Measurements from ENCODE around the gene TMEM245.
"Not testable (repeated sequence)": the region's sequence is repeated elsewhere in the genome, so short reads cannot be mapped to it uniquely, and the experiment has no call there.

TMEM245 gene

GRCh38 chr9:109149089-109149488 is 29.3 kb upstream of the TMEM245 start:
- DNase-seq, result no peak
- H3K9me3 Mint-ChIP-seq, result peaks cover 11% of the 10 kb centered on the region
- no peak overlapping the region for H3K27ac Mint-ChIP-seq
- H3K36me3 Mint-ChIP-seq (ENCODE audit: low read depth), result no peaks in the 10 kb centered on the region
- H3K4me3 Mint-ChIP-seq, result no peak overlapping the region
- H3K4me1 Mint-ChIP-seq (ENCODE audit: low read depth), result peaks cover under 1% of the 10 kb centered on the region
- peaks cover 6% of the 10 kb centered on the region for H3K27me3 Mint-ChIP-seq

GRCh38 chr9:109145051-109145450 is 25.3 kb upstream of the TMEM245 start:
- peaks cover 4% of the 10 kb centered on the region for H3K4me1 Mint-ChIP-seq (ENCODE audit: low read depth)
- H3K4me3 Mint-ChIP-seq, result no peak overlapping the region
- no peak for DNase-seq
- H3K27ac Mint-ChIP-seq, result no peak overlapping the region
- H3K9me3 Mint-ChIP-seq, result no peaks in the 10 kb centered on the region
- H3K27me3 Mint-ChIP-seq, result peaks cover 6% of the 10 kb centered on the region
- H3K36me3 Mint-ChIP-seq (ENCODE audit: low read depth), result no peaks in the 10 kb centered on the region

GRCh38 chr9:109143881-109144562 is 24.3 kb upstream of the TMEM245 start:
- Mint-ChIP-seq H3K27ac (no peak overlapping the region), H3K9me3 (no peaks in the 10 kb centered on the region), H3K4me3 (no peak overlapping the region), H3K27me3 (peaks cover 6% of the 10 kb centered on the region), H3K36me3 (ENCODE audit: low read depth) (no peaks in the 10 kb centered on the region), H3K4me1 (ENCODE audit: low read depth) (peaks cover 4% of the 10 kb centered on the region)
- no peak for DNase-seq

DNA sequence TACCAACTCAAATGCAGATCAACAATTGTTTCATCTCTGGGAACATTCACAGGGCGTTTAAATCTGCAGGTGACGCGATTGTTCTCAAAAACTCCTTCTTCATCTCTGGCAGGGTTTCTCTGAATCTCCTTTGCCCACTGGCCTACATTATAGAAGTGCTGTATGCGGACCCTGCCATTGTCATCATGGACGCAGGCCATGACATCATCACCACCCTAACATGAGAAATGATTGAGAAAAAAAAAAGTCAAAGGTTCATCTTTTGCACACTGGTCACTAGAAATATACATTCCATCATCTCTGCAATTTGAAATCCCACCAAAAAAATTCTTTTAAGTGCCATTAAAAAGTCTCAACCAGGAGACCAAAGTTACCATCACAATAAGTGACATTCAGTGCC is 21.6 kb upstream of the TMEM245 start:
- peaks cover 5% of the 10 kb centered on the region for H3K27me3 Mint-ChIP-seq
- no peaks in the 10 kb centered on the region for H3K9me3 Mint-ChIP-seq
- no peak overlapping the region for H3K27ac Mint-ChIP-seq
- no peaks in the 10 kb centered on the region for H3K36me3 Mint-ChIP-seq (ENCODE audit: low read depth)
- no peak overlapping the region for H3K4me3 Mint-ChIP-seq
- DNase-seq, result no peak
- peaks cover 4% of the 10 kb centered on the region for H3K4me1 Mint-ChIP-seq (ENCODE audit: low read depth)

GRCh38 chr9:109139851-109140250 is 20.1 kb upstream of the TMEM245 start:
- Mint-ChIP-seq H3K4me3 (no peak overlapping the region), H3K27me3 (peaks cover 3% of the 10 kb centered on the region), H3K36me3 (ENCODE audit: low read depth) (no peaks in the 10 kb centered on the region), H3K27ac (no peak overlapping the region), H3K4me1 (ENCODE audit: low read depth) (peaks cover 4% of the 10 kb centered on the region), H3K9me3 (no peaks in the 10 kb centered on the region)
- DNase-seq, result no peak

GRCh38 chr9:109138421-109138820 is 18.7 kb upstream of the TMEM245 start:
- Mint-ChIP-seq H3K27ac (no peak overlapping the region), H3K4me1 (ENCODE audit: low read depth) (no peaks in the 10 kb centered on the region), H3K9me3 (no peaks in the 10 kb centered on the region), H3K4me3 (no peak overlapping the region), H3K36me3 (ENCODE audit: low read depth) (no peaks in the 10 kb centered on the region), H3K27me3 (peaks cover 3% of the 10 kb centered on the region)
- no peak for DNase-seq

DNA sequence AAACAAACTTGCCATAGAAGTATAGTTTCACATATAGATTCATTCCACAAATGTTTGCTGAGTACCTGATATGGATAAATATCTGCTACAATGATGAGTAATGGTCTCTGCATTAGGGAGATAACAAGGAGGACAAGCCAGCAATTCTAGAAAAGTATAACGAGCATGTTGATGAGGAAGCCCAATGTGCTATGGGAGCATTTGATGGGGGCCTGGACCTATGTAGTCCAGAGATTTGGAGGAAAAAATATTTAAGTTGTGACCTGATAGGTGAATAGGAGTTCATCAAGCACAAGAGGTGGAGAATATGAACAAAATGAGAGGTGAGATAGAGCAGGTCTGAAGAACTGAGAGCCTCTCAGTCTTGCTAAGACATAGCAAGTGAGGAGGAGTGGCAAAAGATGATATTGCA is 14.4 kb upstream of the TMEM245 start:
- Mint-ChIP-seq H3K27me3 (peaks cover 3% of the 10 kb centered on the region), H3K9me3 (no peaks in the 10 kb centered on the region), H3K4me3 (no peak overlapping the region), H3K4me1 (ENCODE audit: low read depth) (peaks cover 1% of the 10 kb centered on the region), H3K36me3 (ENCODE audit: low read depth) (no peaks in the 10 kb centered on the region), H3K27ac (no peak overlapping the region)
- no peak for DNase-seq

GRCh38 chr9:109133533-109133932 is 13.8 kb upstream of the TMEM245 start:
- H3K4me1 Mint-ChIP-seq (ENCODE audit: low read depth), result peaks cover 1% of the 10 kb centered on the region
- H3K4me3 Mint-ChIP-seq, result no peak overlapping the region
- no peaks in the 10 kb centered on the region for H3K9me3 Mint-ChIP-seq
- DNase-seq, result no peak
- no peak overlapping the region for H3K27ac Mint-ChIP-seq
- peaks cover 3% of the 10 kb centered on the region for H3K27me3 Mint-ChIP-seq
- H3K36me3 Mint-ChIP-seq (ENCODE audit: low read depth), result no peaks in the 10 kb centered on the region

- no peaks in the 10 kb centered on the region for H3K36me3 Mint-ChIP-seq (ENCODE audit: low read depth)
- H3K27ac Mint-ChIP-seq, result no peak overlapping the region
- no peak overlapping the region for H3K4me3 Mint-ChIP-seq
- no peaks in the 10 kb centered on the region for H3K9me3 Mint-ChIP-seq
- H3K4me1 Mint-ChIP-seq (ENCODE audit: low read depth), result peaks cover 1% of the 10 kb centered on the region
- H3K27me3 Mint-ChIP-seq, result peaks cover 3% of the 10 kb centered on the region
- no peak for DNase-seq
Measured at GRCh38 chr9:109132567-109133021, 12.8 kb upstream of the TMEM245 start.

GRCh38 chr9:109129470-109130197 is 9.9 kb upstream of the TMEM245 start:
- no peaks in the 10 kb centered on the region for H3K27me3 Mint-ChIP-seq
- H3K27ac Mint-ChIP-seq, result no peak overlapping the region
- H3K9me3 Mint-ChIP-seq, result no peaks in the 10 kb centered on the region
- no peak for DNase-seq
- H3K36me3 Mint-ChIP-seq (ENCODE audit: low read depth), result no peaks in the 10 kb centered on the region
- H3K4me1 Mint-ChIP-seq (ENCODE audit: low read depth), result peaks cover 1% of the 10 kb centered on the region
- H3K4me3 Mint-ChIP-seq, result no peak overlapping the region

DNA sequence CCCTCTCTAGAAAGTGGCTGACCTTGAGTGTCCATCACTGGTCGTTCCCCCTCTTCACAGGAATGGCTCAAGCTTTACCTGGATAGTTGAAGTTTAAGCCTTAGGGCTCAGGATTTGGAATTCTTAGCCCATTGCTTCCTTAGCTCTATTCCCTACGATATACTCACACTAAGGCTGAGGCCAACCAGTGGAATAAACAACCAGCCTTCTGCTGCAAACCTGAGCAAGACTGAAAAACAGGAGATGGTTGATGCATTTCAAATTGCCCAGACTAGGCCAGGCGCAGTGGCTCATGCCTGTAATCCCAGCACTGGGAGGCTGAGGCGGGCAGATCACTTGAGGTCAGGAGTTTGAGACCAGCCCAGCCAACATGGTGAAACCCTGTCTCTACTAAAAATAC is 6.9 kb upstream of the TMEM245 start:
- H3K4me3 Mint-ChIP-seq; H3K27ac Mint-ChIP-seq; DNase-seq; H3K9me3 Mint-ChIP-seq; H3K36me3 Mint-ChIP-seq (ENCODE audit: low read depth); H3K27me3 Mint-ChIP-seq; H3K4me1 Mint-ChIP-seq (ENCODE audit: low read depth): not testable (repeated sequence)

DNA sequence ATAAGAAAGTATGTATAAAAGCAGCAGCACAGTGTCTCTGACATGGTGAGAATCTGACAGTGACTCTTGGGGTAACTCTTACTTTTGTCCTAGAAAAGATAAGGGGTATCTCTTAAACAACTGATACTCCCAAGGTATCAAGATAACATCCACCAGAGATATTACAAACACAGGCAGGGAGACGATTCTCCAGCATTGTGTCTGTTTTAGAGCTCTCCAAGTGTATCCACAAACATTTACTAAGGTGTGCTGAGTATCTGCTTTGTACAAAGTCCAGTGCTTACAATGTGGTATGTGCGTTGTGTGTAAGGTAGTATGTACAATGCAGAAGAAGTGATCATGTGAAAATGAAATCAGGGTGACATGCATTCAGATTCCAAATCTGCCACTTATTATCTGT is 4.4 kb upstream of the TMEM245 start:
- Mint-ChIP-seq H3K36me3 (ENCODE audit: low read depth) (peaks cover under 1% of the 10 kb centered on the region), H3K27ac (no peak overlapping the region), H3K4me3 (no peak overlapping the region), H3K4me1 (ENCODE audit: low read depth) (peaks cover 10% of the 10 kb centered on the region), H3K9me3 (no peaks in the 10 kb centered on the region), H3K27me3 (no peaks in the 10 kb centered on the region)
- no peak for DNase-seq

- no peak overlapping the region for H3K4me3 Mint-ChIP-seq
- no peak overlapping the region for H3K27ac Mint-ChIP-seq
- peaks cover 12% of the 10 kb centered on the region for H3K36me3 Mint-ChIP-seq (ENCODE audit: low read depth)
- DNase-seq, result no peak
- H3K27me3 Mint-ChIP-seq, result no peaks in the 10 kb centered on the region
- peaks cover 16% of the 10 kb centered on the region for H3K4me1 Mint-ChIP-seq (ENCODE audit: low read depth)
- H3K9me3 Mint-ChIP-seq, result no peaks in the 10 kb centered on the region
Measured at GRCh38 chr9:109122726-109123621, 3.2 kb upstream of the TMEM245 start.

- Mint-ChIP-seq H3K4me3 (no peak overlapping the region), H3K4me1 (ENCODE audit: low read depth) (peaks cover 32% of the 10 kb centered on the region)
- no peak for DNase-seq
Measured at GRCh38 chr9:109121232-109121796, 1.6 kb upstream of the TMEM245 start.

More at GRCh38 chr9:109121232-109121796, 1.6 kb upstream of the TMEM245 start:
- Mint-ChIP-seq H3K27ac (no peak overlapping the region), H3K9me3 (no peaks in the 10 kb centered on the region), H3K36me3 (ENCODE audit: low read depth) (peaks cover 25% of the 10 kb centered on the region), H3K27me3 (no peaks in the 10 kb centered on the region)
